DOHH2 (cell line): ENCODE data around the gene OLR1.

Source experiments
- H3F3A ChIP-seq: fragments of 200-600 bp; sonication (generic), shearing (Covaris generic); 2 replicates; pipeline ENCODE4 v1.6.0; 2016; ENCODE audit warnings: antibody characterized with exemption, mild to moderate bottlenecking; ENCODE audit not compliant: control insufficient read depth, insufficient read depth
- H3K27ac ChIP-seq: fragments of 200-600 bp; sonication (generic); 2 replicates; pipeline ENCODE4 v1.5.1; 2014; ENCODE audit warnings: low read depth, mild to moderate bottlenecking, low read length, moderate library complexity
- H3K27me3 ChIP-seq: fragments of 200-600 bp; sonication (generic); 2 replicates; pipeline ENCODE4 v1.6.1; 2014; ENCODE audit warnings: mild to moderate bottlenecking, low read length, mixed read lengths; ENCODE audit not compliant: control insufficient read depth
- H3K36me3 ChIP-seq: fragments of 200-600 bp; sonication (generic); 2 replicates; pipeline ENCODE4 v1.6.1; 2014; ENCODE audit warnings: mild to moderate bottlenecking, low read length, moderate library complexity, mixed read lengths; ENCODE audit not compliant: control insufficient read depth
- H3K4me1 ChIP-seq: fragments of 200-600 bp; sonication (generic); 2 replicates; pipeline ENCODE4 v1.6.1; 2014; ENCODE audit warnings: mild to moderate bottlenecking, low read length, mixed read lengths; ENCODE audit not compliant: control insufficient read depth
- H3K4me2 ChIP-seq: fragments of 200-600 bp; sonication (generic); 2 replicates; pipeline ENCODE4 v1.6.0; 2014; ENCODE audit warnings: mild to moderate bottlenecking, low read length, moderate library complexity
- H3K4me3 ChIP-seq: fragments of 200-600 bp; sonication (generic); 2 replicates; pipeline ENCODE4 v1.5.1; 2014; ENCODE audit warnings: mild to moderate bottlenecking, low read length, mixed read lengths
- H3K79me2 ChIP-seq: fragments of 200-600 bp; sonication (generic); 2 replicates; pipeline ENCODE4 v1.6.1; 2014; ENCODE audit warnings: mild to moderate bottlenecking, low read length, mixed read lengths; ENCODE audit not compliant: control insufficient read depth
- H3K9me2 ChIP-seq: fragments of 200-600 bp; sonication (generic); replicated peaks from 2 replicates; pipeline ENCODE4 v1.6.1; 2014; ENCODE audit warnings: mild to moderate bottlenecking, low read length, mixed read lengths; ENCODE audit not compliant: control insufficient read depth
- H3K9me3 ChIP-seq: fragments of 200-600 bp; sonication (generic); 2 replicates; pipeline ENCODE4 v1.6.1; 2014; ENCODE audit warnings: antibody characterized with exemption, low read length, mixed read lengths; ENCODE audit not compliant: control insufficient read depth, insufficient read depth
- H4K20me1 ChIP-seq: fragments of 200-600 bp; sonication (generic); 2 replicates; pipeline ENCODE4 v1.6.0; 2014; ENCODE audit warnings: low read depth, mild to moderate bottlenecking, antibody characterized with exemption, low read length, moderate library complexity; ENCODE audit not compliant: control insufficient read depth, insufficient read depth
- EZH2phosphoT487 ChIP-seq: fragments of 200-600 bp; sonication (generic); IDR thresholded peaks from 2 replicates; pipeline ENCODE4 v1.6.1; 2017; ENCODE audit warnings: borderline replicate concordance, mild to moderate bottlenecking, antibody characterized with exemption, low read length, moderate library complexity, mixed read lengths
- TF ChIP-seq, protein P1 (sequence below): fragments of 200-600 bp; sonication (generic); IDR thresholded peaks from one replicate; pipeline ENCODE4 v1.5.1; 2014; ENCODE audit warnings: antibody characterized with exemption, mild to moderate bottlenecking, low read depth, low read length; ENCODE audit not compliant: poor library complexity, severe bottlenecking

Gene OLR1

GRCh38 chr12:10211101-10211939 lies 39.4 kb upstream of the OLR1 start:
- H3F3A ChIP-seq, result no peaks in the 10 kb centered on the region

GRCh38 chr12:10210225-10210624 lies 38.3 kb upstream of the OLR1 start:
- Histone ChIP-seq H3K9me3 (no peaks in the 10 kb centered on the region), H3K4me1 (peaks cover 22% of the 10 kb centered on the region), H3K4me2 (no peak overlapping the region), H3K79me2 (no peaks in the 10 kb centered on the region), H3K27me3 (peaks cover 47% of the 10 kb centered on the region), H3F3A (no peaks in the 10 kb centered on the region), H3K4me3 (no peak overlapping the region), H3K27ac (no peak overlapping the region), H3K36me3 (no peaks in the 10 kb centered on the region), H3K9me2 (no peaks in the 10 kb centered on the region), H4K20me1 (no peaks in the 10 kb centered on the region)
- TF ChIP-seq, protein P1, sequence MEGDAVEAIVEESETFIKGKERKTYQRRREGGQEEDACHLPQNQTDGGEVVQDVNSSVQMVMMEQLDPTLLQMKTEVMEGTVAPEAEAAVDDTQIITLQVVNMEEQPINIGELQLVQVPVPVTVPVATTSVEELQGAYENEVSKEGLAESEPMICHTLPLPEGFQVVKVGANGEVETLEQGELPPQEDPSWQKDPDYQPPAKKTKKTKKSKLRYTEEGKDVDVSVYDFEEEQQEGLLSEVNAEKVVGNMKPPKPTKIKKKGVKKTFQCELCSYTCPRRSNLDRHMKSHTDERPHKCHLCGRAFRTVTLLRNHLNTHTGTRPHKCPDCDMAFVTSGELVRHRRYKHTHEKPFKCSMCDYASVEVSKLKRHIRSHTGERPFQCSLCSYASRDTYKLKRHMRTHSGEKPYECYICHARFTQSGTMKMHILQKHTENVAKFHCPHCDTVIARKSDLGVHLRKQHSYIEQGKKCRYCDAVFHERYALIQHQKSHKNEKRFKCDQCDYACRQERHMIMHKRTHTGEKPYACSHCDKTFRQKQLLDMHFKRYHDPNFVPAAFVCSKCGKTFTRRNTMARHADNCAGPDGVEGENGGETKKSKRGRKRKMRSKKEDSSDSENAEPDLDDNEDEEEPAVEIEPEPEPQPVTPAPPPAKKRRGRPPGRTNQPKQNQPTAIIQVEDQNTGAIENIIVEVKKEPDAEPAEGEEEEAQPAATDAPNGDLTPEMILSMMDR, result no peak
- TF ChIP-seq EZH2phosphoT487, result no peak

More at GRCh38 chr12:10211101-10211939, 39.4 kb upstream of the OLR1 start:
- no peaks in the 10 kb centered on the region for H3K36me3 ChIP-seq
- H3K9me3 ChIP-seq, result no peaks in the 10 kb centered on the region
- H3K27ac ChIP-seq, result no peak overlapping the region
- no peak overlapping the region for H3K4me3 ChIP-seq
- no peaks in the 10 kb centered on the region for H3K9me2 ChIP-seq
- no peak overlapping the region for H3K4me2 ChIP-seq
- peaks cover 45% of the 10 kb centered on the region for H3K27me3 ChIP-seq
- no peaks in the 10 kb centered on the region for H4K20me1 ChIP-seq
- H3K4me1 ChIP-seq, result peaks cover 22% of the 10 kb centered on the region
- H3K79me2 ChIP-seq, result no peaks in the 10 kb centered on the region
- TF ChIP-seq, protein P1, result no peak
- no peak for TF ChIP-seq EZH2phosphoT487

DNA sequence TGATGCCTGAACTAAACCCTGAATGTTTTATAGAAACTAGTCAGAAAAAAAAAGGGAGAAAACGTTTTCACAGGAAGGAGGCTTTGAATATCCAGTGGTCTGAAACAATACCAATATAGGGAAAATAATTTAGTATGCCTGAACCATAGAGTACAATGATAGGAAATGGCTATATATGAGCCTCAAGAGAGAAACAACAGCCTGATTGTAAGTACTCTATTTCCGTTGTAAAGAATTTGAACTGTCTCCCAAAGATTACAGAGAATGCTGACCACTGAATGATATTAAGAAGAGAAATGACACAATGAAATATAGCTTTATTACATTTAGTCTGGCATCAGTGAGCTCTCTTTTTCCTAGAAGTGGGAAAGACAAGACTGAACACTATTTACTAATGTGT lies 35.2 kb upstream of the OLR1 start:
- H3K27ac ChIP-seq, result no peak overlapping the region
- H3K4me3 ChIP-seq, result no peak overlapping the region
- no peaks in the 10 kb centered on the region for H3K9me3 ChIP-seq
- H3F3A ChIP-seq, result no peaks in the 10 kb centered on the region
- no peaks in the 10 kb centered on the region for H4K20me1 ChIP-seq
- no peaks in the 10 kb centered on the region for H3K36me3 ChIP-seq
- no peaks in the 10 kb centered on the region for H3K79me2 ChIP-seq
- no peak for TF ChIP-seq EZH2phosphoT487
- TF ChIP-seq, protein P1, result no peak
- no peaks in the 10 kb centered on the region for H3K9me2 ChIP-seq
- peaks cover 32% of the 10 kb centered on the region for H3K27me3 ChIP-seq
- no peak overlapping the region for H3K4me2 ChIP-seq
- H3K4me1 ChIP-seq, result peaks cover 16% of the 10 kb centered on the region
